Measurements from ENCODE around the gene PPTC7. TPM values are rescaled to one million over a fixed set of nuclear protein-coding genes. Genes with fewer than 3 reads are reported as not detected.

The PPTC7 gene
- total RNA-seq, 2 experiments from 2014 or later: 43.1 to 44.5 TPM

DNA sequence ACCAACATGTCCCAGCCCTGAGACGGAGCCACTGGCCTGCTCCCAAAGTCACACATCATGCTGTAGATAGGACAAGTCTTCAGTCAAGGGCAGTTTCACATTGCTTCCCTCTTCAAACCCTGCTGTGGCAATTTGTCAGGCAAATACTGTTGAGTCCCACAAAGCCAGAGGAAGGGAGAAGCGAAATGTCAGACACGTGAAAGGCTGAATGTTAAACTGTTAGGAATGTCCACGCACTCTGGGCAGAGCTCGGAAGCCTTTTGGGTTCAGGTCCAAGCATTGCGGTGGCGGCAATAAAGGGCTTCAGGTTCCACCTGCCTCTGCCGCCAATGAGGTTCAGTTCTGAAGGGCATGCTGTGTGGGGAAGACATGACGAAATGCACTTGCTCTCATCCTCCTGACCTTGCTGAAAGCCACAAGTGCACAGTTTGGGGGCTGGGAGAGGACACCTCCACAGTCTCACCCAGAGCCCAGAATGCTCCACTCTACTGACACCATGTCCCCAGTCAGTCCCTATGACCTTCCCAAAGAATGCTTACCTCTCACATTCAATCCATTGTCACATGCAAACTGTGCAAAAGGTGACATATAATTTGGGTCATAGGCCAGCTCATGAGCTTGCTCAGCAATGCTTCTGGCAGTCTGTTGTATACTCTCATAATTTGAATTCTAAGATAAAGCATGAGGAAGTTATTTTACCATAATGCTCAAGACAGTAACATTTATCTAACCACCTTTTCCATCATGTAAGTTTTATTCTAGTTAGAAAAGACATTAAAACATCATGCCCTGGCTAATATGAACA is 45.3 kb downstream of the PPTC7 start:
- Mint-ChIP-seq H3K27me3 (no peaks in the 10 kb centered on the region), H3K4me1 (ENCODE audit: low read depth) (peaks cover 32% of the 10 kb centered on the region), H3K4me3 (no peak overlapping the region), H3K9me3 (no peaks in the 10 kb centered on the region), H3K36me3 (ENCODE audit: low read depth) (peaks cover 55% of the 10 kb centered on the region), H3K27ac (no peak overlapping the region)
- ATAC-seq (no peak), DNase-seq (no peak)
- ChIA-PET POLR2A (interaction anchor here (0.5 to 0.8 kb wide), 2 partner anchors 14 to 498 kb away, joined by 3 read pairs; no protein-coding TSS in a partner anchor), CTCF (interaction anchor here (1.2 to 13.1 kb wide), 4 partner anchors 14 to 106 kb away, joined by 3 to 142 read pairs (median 8); no protein-coding TSS in a partner anchor)
- TF ChIP-seq, protein P1, sequence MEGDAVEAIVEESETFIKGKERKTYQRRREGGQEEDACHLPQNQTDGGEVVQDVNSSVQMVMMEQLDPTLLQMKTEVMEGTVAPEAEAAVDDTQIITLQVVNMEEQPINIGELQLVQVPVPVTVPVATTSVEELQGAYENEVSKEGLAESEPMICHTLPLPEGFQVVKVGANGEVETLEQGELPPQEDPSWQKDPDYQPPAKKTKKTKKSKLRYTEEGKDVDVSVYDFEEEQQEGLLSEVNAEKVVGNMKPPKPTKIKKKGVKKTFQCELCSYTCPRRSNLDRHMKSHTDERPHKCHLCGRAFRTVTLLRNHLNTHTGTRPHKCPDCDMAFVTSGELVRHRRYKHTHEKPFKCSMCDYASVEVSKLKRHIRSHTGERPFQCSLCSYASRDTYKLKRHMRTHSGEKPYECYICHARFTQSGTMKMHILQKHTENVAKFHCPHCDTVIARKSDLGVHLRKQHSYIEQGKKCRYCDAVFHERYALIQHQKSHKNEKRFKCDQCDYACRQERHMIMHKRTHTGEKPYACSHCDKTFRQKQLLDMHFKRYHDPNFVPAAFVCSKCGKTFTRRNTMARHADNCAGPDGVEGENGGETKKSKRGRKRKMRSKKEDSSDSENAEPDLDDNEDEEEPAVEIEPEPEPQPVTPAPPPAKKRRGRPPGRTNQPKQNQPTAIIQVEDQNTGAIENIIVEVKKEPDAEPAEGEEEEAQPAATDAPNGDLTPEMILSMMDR (IDR thresholded peaks at IDR 0.05): no peak
- intact Hi-C loops (cut with micrococcal nuclease): no loop called here

DNA sequence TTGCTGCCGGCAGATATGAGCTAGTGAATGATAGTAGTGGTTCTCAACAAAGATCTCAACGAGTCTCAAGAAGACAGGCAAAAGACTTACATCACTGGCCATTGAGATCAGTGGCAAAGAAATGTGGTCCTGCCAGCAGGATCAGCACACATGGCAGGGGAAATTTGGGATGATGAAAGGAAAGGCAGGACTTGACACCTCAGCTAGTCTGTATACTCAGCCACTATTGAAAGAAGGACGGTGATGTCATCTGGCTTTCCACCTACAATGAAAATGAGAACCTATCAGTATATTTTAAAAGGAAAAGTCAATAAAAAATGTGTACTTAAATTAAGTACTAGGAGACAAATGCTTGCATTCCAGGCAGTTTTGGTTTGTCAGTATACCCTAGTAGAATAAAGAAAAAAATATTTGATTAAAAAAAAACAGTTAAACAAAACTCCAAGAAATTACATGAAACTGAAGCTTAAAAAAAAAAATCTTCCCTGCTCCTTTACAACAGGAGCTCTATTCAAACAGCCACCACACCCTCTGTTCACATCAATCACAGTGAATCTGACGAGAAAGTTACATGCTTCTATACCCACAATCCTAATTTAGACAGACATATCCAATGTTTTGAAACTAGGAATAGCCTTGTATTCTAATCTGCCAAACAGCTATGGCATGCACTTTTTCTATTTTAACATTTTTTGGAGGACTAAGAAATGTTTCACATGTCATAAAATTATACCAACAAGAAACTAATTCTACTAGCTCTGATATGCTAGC is 46.1 kb downstream of the PPTC7 start:
- ChIA-PET POLR2A (interaction anchor here (0.8 kb wide), 1 partner anchor 13 kb away, joined by 3 read pairs; no protein-coding TSS in a partner anchor), CTCF (interaction anchor here (0.7 to 13.1 kb wide), 6 partner anchors 8 to 106 kb away, joined by 3 to 142 read pairs (median 4); no protein-coding TSS in a partner anchor)
- Mint-ChIP-seq H3K36me3 (ENCODE audit: low read depth) (peaks cover 50% of the 10 kb centered on the region), H3K27me3 (no peaks in the 10 kb centered on the region), H3K9me3 (no peaks in the 10 kb centered on the region), H3K4me1 (ENCODE audit: low read depth) (peaks cover 35% of the 10 kb centered on the region), H3K4me3 (no peak overlapping the region), H3K27ac (peak overlapping the region; percentile 28)
- intact Hi-C loops (cut with micrococcal nuclease): no loop called here
- ATAC-seq (no peak), DNase-seq (no peak)
- TF ChIP-seq, protein P1 (IDR thresholded peaks at IDR 0.05): no peak

- no peak for ATAC-seq
- H3K4me1 Mint-ChIP-seq (ENCODE audit: low read depth): peaks cover 45% of the 10 kb centered on the region
- H3K9me3 Mint-ChIP-seq: no peaks in the 10 kb centered on the region
- POLR2A ChIA-PET: interaction anchor here (1.2 kb wide), 1 partner anchor 22 kb away, joined by 3 read pairs; no protein-coding TSS in a partner anchor
- DNase-seq: no peak
- TF ChIP-seq, protein P1 (IDR thresholded peaks at IDR 0.05): no peak
- no peak overlapping the region for H3K27ac Mint-ChIP-seq
- peaks cover 65% of the 10 kb centered on the region for H3K36me3 Mint-ChIP-seq (ENCODE audit: low read depth)
- intact Hi-C loops (cut with micrococcal nuclease): no loop called here
- H3K4me3 Mint-ChIP-seq: no peak overlapping the region
- CTCF ChIA-PET: interaction anchor here (1.3 to 13.1 kb wide), 2 partner anchors 9 to 66 kb away, joined by 4 to 142 read pairs; no protein-coding TSS in a partner anchor
- H3K27me3 Mint-ChIP-seq: no peaks in the 10 kb centered on the region
These were observed 48.3 kb downstream of the PPTC7 start for GRCh38 chr12:110534811-110535210.

- Mint-ChIP-seq H3K27ac (no peak overlapping the region), H3K36me3 (ENCODE audit: low read depth) (peaks cover 58% of the 10 kb centered on the region), H3K9me3 (no peaks in the 10 kb centered on the region), H3K4me1 (ENCODE audit: low read depth) (peaks cover 39% of the 10 kb centered on the region), H3K4me3 (no peak overlapping the region), H3K27me3 (no peaks in the 10 kb centered on the region)
- CTCF ChIA-PET: interaction anchor here (0.6 to 13.1 kb wide), 6 partner anchors 14 to 84 kb away, joined by 3 to 142 read pairs (median 3); partner anchors contain the start of gene ARPC3
- POLR2A ChIA-PET: interaction anchor here (1.2 kb wide), 2 partner anchors 7 to 20 kb away, joined by 3 to 4 read pairs; no protein-coding TSS in a partner anchor
- TF ChIP-seq, protein P1 (IDR thresholded peaks at IDR 0.05): no peak
- DNase-seq (no peak), ATAC-seq (no peak)
- intact Hi-C loops (cut with micrococcal nuclease): no loop called here
These were observed 49.5 kb downstream of the PPTC7 start for GRCh38 chr12:110533607-110534006.

Measured in activated CD8-positive, alpha-beta T cell treated with anti-CD3 and anti-CD28 coated beads for 36 hours (primary cell).